ENCODE data around the gene ADCY2. TPM values are rescaled to one million over a fixed set of nuclear protein-coding genes. Genes with fewer than 3 reads are reported as not detected.

Gene ADCY2
- total RNA-seq, 1 experiment from 2014 or later, result not detected

GRCh38 chr5:7610531-7611177, 214.7 kb downstream of the ADCY2 start:
- in situ Hi-C loops (cut with HindIII; ENCODE audit: low pct_unique_long_range_greater_than_20kb, low sequenced_read_pairs), result no loop called here
- no peak for DNase-seq (ENCODE audit: low read depth)

GRCh38 chr5:7611518-7611917, 215.6 kb downstream of the ADCY2 start:
- no peak for DNase-seq (ENCODE audit: low read depth)
- in situ Hi-C loops (cut with HindIII; ENCODE audit: low pct_unique_long_range_greater_than_20kb, low sequenced_read_pairs), result no loop called here

- no peak for DNase-seq (ENCODE audit: low read depth)
- in situ Hi-C loops (cut with HindIII; ENCODE audit: low pct_unique_long_range_greater_than_20kb, low sequenced_read_pairs), result no loop called here
Measured at GRCh38 chr5:7615566-7616061, 219.7 kb downstream of the ADCY2 start.

- in situ Hi-C loops (cut with HindIII; ENCODE audit: low pct_unique_long_range_greater_than_20kb, low sequenced_read_pairs), result no loop called here
- DNase-seq (ENCODE audit: low read depth), result no peak
Measured at GRCh38 chr5:7616897-7617296, 221.0 kb downstream of the ADCY2 start.

- DNase-seq (ENCODE audit: low read depth), result no peak
- in situ Hi-C loops (cut with HindIII; ENCODE audit: low pct_unique_long_range_greater_than_20kb, low sequenced_read_pairs), result no loop called here
Measured at GRCh38 chr5:7622498-7622897, 226.6 kb downstream of the ADCY2 start.

- in situ Hi-C loops (cut with HindIII; ENCODE audit: low pct_unique_long_range_greater_than_20kb, low sequenced_read_pairs), result no loop called here
- no peak for DNase-seq (ENCODE audit: low read depth)
Measured at GRCh38 chr5:7625740-7626139, 229.8 kb downstream of the ADCY2 start.

GRCh38 chr5:7628248-7628647, 232.3 kb downstream of the ADCY2 start:
- in situ Hi-C loops (cut with HindIII; ENCODE audit: low pct_unique_long_range_greater_than_20kb, low sequenced_read_pairs), result no loop called here
- no peak for DNase-seq (ENCODE audit: low read depth)

- in situ Hi-C loops (cut with HindIII; ENCODE audit: low pct_unique_long_range_greater_than_20kb, low sequenced_read_pairs), result no loop called here
- no peak for DNase-seq (ENCODE audit: low read depth)
Measured at GRCh38 chr5:7628820-7629219, 232.9 kb downstream of the ADCY2 start.

- in situ Hi-C loops (cut with HindIII; ENCODE audit: low pct_unique_long_range_greater_than_20kb, low sequenced_read_pairs), result no loop called here
- DNase-seq (ENCODE audit: low read depth), result no peak
Measured at GRCh38 chr5:7629561-7629960, 233.6 kb downstream of the ADCY2 start.

GRCh38 chr5:7634837-7635236, 238.9 kb downstream of the ADCY2 start:
- in situ Hi-C loops (cut with HindIII; ENCODE audit: low pct_unique_long_range_greater_than_20kb, low sequenced_read_pairs), result no loop called here
- DNase-seq (ENCODE audit: low read depth), result no peak

GRCh38 chr5:7638456-7638855, 242.5 kb downstream of the ADCY2 start:
- in situ Hi-C loops (cut with HindIII; ENCODE audit: low pct_unique_long_range_greater_than_20kb, low sequenced_read_pairs), result no loop called here
- DNase-seq (ENCODE audit: low read depth), result no peak

GRCh38 chr5:7642029-7642428, 246.1 kb downstream of the ADCY2 start:
- no peak for DNase-seq (ENCODE audit: low read depth)
- in situ Hi-C loops (cut with HindIII; ENCODE audit: low pct_unique_long_range_greater_than_20kb, low sequenced_read_pairs), result no loop called here

- in situ Hi-C loops (cut with HindIII; ENCODE audit: low pct_unique_long_range_greater_than_20kb, low sequenced_read_pairs), result no loop called here
- no peak for DNase-seq (ENCODE audit: low read depth)
Measured at GRCh38 chr5:7644723-7645122, 248.8 kb downstream of the ADCY2 start.

GRCh38 chr5:7650755-7651154, 254.8 kb downstream of the ADCY2 start:
- no peak for DNase-seq (ENCODE audit: low read depth)
- in situ Hi-C loops (cut with HindIII; ENCODE audit: low pct_unique_long_range_greater_than_20kb, low sequenced_read_pairs), result no loop called here

- DNase-seq (ENCODE audit: low read depth), result no peak
- in situ Hi-C loops (cut with HindIII; ENCODE audit: low pct_unique_long_range_greater_than_20kb, low sequenced_read_pairs), result no loop called here
Measured at GRCh38 chr5:7653046-7653445, 257.1 kb downstream of the ADCY2 start.

GRCh38 chr5:7657153-7657552, 261.2 kb downstream of the ADCY2 start:
- DNase-seq (ENCODE audit: low read depth), result no peak
- in situ Hi-C loops (cut with HindIII; ENCODE audit: low pct_unique_long_range_greater_than_20kb, low sequenced_read_pairs), result no loop called here

- DNase-seq (ENCODE audit: low read depth), result no peak
Measured at GRCh38 chr5:7659420-7659819, 263.5 kb downstream of the ADCY2 start.

GRCh38 chr5:7662289-7662688, 266.4 kb downstream of the ADCY2 start:
- in situ Hi-C loops (cut with HindIII; ENCODE audit: low pct_unique_long_range_greater_than_20kb, low sequenced_read_pairs), result no loop called here
- DNase-seq (ENCODE audit: low read depth), result no peak

More at GRCh38 chr5:7659420-7659819, 263.5 kb downstream of the ADCY2 start:
- in situ Hi-C loops (cut with HindIII; ENCODE audit: low pct_unique_long_range_greater_than_20kb, low sequenced_read_pairs), result no loop called here

GRCh38 chr5:7663808-7664207, 267.9 kb downstream of the ADCY2 start:
- in situ Hi-C loops (cut with HindIII; ENCODE audit: low pct_unique_long_range_greater_than_20kb, low sequenced_read_pairs), result no loop called here
- DNase-seq (ENCODE audit: low read depth), result no peak

GRCh38 chr5:7664208-7664607, 268.3 kb downstream of the ADCY2 start:
- in situ Hi-C loops (cut with HindIII; ENCODE audit: low pct_unique_long_range_greater_than_20kb, low sequenced_read_pairs), result no loop called here
- no peak for DNase-seq (ENCODE audit: low read depth)

All from Caki2 (cell line).